Ovary (tissue), 9 donors: ENCODE results near the gene AGMO. TPM values are rescaled to one million over a fixed set of nuclear protein-coding genes. Genes with fewer than 3 reads are reported as not detected.

ENCODE experiments used
- DNase-seq, 5 donors: peaks; one replicate each; pipeline ENCODE4 v3.0.0-alpha.2; 2019 to 2020
- H3K27ac ChIP-seq, 2 donors: fragments of 200-600 bp; one replicate each; pipeline versions ENCODE4 v1.5.1 to v1.8.0; 2019 to 2022
- H3K27me3 ChIP-seq: fragments of 200-600 bp; one replicate; pipeline ENCODE4 v1.8.0; 2022
- H3K36me3 ChIP-seq: fragments of 200-600 bp; sonication (generic); one replicate; pipeline ENCODE4 v1.5.1; 2019
- H3K4me1 ChIP-seq: one replicate; pipeline ENCODE4 v1.8.1; 2013; ENCODE audit warnings: mild to moderate bottlenecking, moderate library complexity; ENCODE audit not compliant: insufficient read depth
- H3K4me3 ChIP-seq: fragments of 200-600 bp; sonication (generic); one replicate; pipeline ENCODE4 v1.5.1; 2017
- H3K9me3 ChIP-seq, 2 donors: fragments of 200-600 bp in 1 of 2; sonication (generic) in 1 of 2; one replicate each; pipeline versions ENCODE4 v1.5.1 to v1.8.1; 2013 to 2019; ENCODE audit warnings: mild to moderate bottlenecking in 1 of 2, moderate library complexity in 1 of 2
- EP300 ChIP-seq: sonication (generic); formaldehyde crosslinking; IDR thresholded peaks from one replicate; pipeline ENCODE4 v1.6.1; 2017; ENCODE audit warnings: antibody characterized with exemption
- POLR2A ChIP-seq: fragments of 450-650 bp; IDR thresholded peaks from one replicate; pipeline ENCODE4 v1.6.1; 2017; ENCODE audit warnings: antibody characterized with exemption, mild to moderate bottlenecking, moderate library complexity
- WGBS, 3 donors: extraction: QIAGEN DNeasy Blood & Tissue Kit in 1 of 3; methylation state at CpG; one replicate each; pipeline versions ENCODE4 v1.1.5 to v1.1.7; 2013 to 2017; 5-methylcytosine and 5-hydroxymethylcytosine counted together
- intact Hi-C, 4 donors: fragments of 100-400 bp; cut with DNase I; formaldehyde crosslinking; loops; one replicate each; pipeline versions ENCODE4 v1.11.0 to v1.15.1; 2022 to 2023
- polyA plus RNA-seq, 2 donors: library from polyadenylated mRNA; stranded (reverse); fragments of 200-250 nt in 1 of 2; fragments of 350-450 nt in 1 of 2; fragmentation: Illumina TruSeq in 1 of 2; extraction: RNeasy Lipid Tissue Mini Kit (QIAGEN cat#74804) in 1 of 2; gene quantifications; one replicate each; pipeline ENCODE4 v1.2.3, GENCODE V29; 2013 to 2014
- total RNA-seq, 7 donors: library from RNA; depleted of rRNA in 2 of 7; stranded (reverse); fragments of >200 nt in 2 of 7; fragmentation: NEBNext Ultra II Directional in 3 of 7; extraction: Animal tissue kit (Norgen Biotek cat#: 25700) in 3 of 7; gene quantifications; one replicate each; pipeline versions ENCODE4 v1.1.0 to v1.2.4, GENCODE V29; 2016 to 2023
- TF ChIP-seq, protein P1 (sequence below), 3 donors: fragments of 450-650 bp in 2 of 3; fragments of 200-600 bp in 1 of 3; IDR thresholded peaks; one replicate each; pipeline versions ENCODE4 v1.5.1 to v1.8.0; 2016 to 2022; ENCODE audit warnings: antibody characterized with exemption in 3 of 3, mild to moderate bottlenecking in 1 of 3
- donor health status: DM: no; HTN: no; CAD: no; lungs with moderate emphysema.
- donor health status: DM: no; HTN: no; CAD: no.
- donor health status: Bipolar disorder and iron deficiency.
- donor health status: DM: yes; HTN: yes; CAD: no.
- donor health status: DM: no; HTN: no; CAD: no.
- donor health status: DM: yes; HTN: yes; CAD: no.

The AGMO gene
- total and polyA plus RNA-seq, 9 donors = 0.15 to 0.44 (median 0.33) TPM; not detected in 4

DNA sequence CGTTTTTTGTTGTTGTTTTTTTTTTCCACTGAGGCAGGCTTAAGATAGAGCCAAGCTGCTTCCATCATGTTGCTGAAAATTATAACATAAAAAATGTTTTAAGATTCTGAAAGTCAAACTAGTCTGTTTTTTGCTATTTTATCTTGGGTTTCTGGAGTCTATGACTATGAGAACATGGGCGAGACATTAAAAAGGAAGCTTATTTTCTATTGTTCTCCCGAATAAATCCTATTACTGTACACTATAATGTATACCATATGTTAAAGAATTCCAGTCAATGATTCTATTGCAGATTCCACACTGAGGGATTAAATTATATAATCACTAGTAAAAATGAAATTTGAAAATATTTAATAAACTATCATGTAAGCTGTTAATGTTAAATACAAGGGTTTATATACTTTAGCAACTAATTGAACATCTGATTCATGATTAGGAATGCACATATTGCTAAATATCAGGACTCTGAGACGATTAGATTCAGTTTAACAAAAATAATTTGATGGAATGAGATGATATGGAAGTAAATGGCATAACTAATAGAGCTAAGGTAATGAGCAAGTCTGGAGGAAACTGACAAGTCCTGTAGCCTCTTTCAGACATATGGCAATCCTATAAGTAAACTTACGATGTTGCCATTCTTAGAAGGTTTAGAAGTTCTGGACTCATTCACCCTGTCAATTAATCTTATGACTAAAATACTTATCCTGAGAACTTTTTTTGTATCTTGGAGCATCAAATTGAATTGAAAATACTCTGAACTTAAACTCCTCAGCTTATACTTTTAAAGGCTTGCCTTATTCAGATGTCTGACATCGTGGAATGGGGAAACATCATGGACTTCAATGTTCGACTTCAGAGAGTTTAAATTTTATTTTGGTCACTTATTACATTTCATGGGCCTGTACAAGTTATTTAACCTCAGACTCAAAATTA, 364.5 kb downstream of the AGMO start:
- 50 to 65% (median 56%) methylated on average over 7 of the region's 7 CpGs for WGBS, 3 donors
- Histone ChIP-seq H3K9me3 (no peaks in the 10 kb centered on the region), H3K4me1 (no peaks in the 10 kb centered on the region), H3K4me3 (no peak overlapping the region), H3K27me3 (no peaks in the 10 kb centered on the region), H3K36me3 (no peaks in the 10 kb centered on the region), H3K27ac (no peak overlapping the region)
- intact Hi-C loops = no loop called here
- no peak for DNase-seq
- TF ChIP-seq EP300 (no peak), POLR2A (no peak)
- TF ChIP-seq, protein P1, sequence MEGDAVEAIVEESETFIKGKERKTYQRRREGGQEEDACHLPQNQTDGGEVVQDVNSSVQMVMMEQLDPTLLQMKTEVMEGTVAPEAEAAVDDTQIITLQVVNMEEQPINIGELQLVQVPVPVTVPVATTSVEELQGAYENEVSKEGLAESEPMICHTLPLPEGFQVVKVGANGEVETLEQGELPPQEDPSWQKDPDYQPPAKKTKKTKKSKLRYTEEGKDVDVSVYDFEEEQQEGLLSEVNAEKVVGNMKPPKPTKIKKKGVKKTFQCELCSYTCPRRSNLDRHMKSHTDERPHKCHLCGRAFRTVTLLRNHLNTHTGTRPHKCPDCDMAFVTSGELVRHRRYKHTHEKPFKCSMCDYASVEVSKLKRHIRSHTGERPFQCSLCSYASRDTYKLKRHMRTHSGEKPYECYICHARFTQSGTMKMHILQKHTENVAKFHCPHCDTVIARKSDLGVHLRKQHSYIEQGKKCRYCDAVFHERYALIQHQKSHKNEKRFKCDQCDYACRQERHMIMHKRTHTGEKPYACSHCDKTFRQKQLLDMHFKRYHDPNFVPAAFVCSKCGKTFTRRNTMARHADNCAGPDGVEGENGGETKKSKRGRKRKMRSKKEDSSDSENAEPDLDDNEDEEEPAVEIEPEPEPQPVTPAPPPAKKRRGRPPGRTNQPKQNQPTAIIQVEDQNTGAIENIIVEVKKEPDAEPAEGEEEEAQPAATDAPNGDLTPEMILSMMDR (IDR thresholded peaks at IDR 0.05) = no peak

DNA sequence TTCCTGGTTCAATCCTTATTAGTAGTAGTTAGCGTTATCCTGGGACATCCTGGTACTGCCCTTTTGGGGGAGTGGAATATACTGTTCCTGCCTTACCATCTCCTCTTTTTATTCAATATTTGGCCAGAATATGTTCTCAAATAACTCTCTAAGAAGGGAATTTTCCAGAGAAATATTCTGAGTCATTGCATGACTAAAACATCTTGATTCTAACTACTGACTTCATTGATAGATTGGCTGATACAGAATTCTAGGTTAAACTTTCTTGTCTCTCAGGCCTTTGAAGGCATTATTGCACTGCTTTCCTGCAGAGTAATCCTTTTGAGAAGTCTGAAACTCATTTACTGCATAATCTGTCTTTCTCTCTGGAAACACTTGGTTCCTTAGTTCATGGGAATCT, 383.8 kb downstream of the AGMO start:
- Histone ChIP-seq H3K36me3 (no peaks in the 10 kb centered on the region), H3K9me3 (no peaks in the 10 kb centered on the region), H3K27me3 (no peaks in the 10 kb centered on the region), H3K27ac (no peak overlapping the region), H3K4me3 (no peak overlapping the region), H3K4me1 (no peaks in the 10 kb centered on the region)
- TF ChIP-seq, protein P1 (IDR thresholded peaks at IDR 0.05) = no peak
- TF ChIP-seq POLR2A (no peak), EP300 (no peak)
- no peak for DNase-seq
- intact Hi-C loops = no loop called here
- WGBS, 3 donors = 91 to 96% (median 95%) methylated on average over 1 of the region's 1 CpG

DNA sequence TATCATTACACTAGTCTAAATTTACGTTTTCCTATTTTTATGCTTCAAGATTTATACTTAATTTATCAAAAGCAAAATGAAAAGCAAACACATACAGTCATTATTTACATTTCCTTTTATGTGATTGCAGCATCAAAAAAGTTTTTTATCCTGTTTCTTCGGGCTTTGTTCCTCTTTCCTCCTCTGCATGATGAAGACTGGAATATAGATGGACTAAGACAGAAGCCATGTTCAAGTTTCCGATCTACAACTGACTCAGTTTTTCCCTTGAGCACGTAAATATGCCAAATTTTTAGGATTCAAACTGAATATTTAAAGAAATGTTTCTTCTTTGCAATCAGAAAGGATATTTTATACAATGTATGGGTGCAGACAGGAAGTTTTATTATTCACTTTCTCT, 385.7 kb downstream of the AGMO start:
- no peak overlapping the region for H3K27ac ChIP-seq
- H3K36me3 ChIP-seq = no peaks in the 10 kb centered on the region
- DNase-seq = no peak
- intact Hi-C loops = no loop called here
- H3K4me3 ChIP-seq = no peak overlapping the region
- H3K4me1 ChIP-seq = no peaks in the 10 kb centered on the region
- WGBS, 3 donors = 47 to 77% (median 77%) methylated on average over 4 of the region's 4 CpGs
- H3K9me3 ChIP-seq = no peaks in the 10 kb centered on the region
- no peaks in the 10 kb centered on the region for H3K27me3 ChIP-seq
- TF ChIP-seq, protein P1 (IDR thresholded peaks at IDR 0.05) = no peak

DNA sequence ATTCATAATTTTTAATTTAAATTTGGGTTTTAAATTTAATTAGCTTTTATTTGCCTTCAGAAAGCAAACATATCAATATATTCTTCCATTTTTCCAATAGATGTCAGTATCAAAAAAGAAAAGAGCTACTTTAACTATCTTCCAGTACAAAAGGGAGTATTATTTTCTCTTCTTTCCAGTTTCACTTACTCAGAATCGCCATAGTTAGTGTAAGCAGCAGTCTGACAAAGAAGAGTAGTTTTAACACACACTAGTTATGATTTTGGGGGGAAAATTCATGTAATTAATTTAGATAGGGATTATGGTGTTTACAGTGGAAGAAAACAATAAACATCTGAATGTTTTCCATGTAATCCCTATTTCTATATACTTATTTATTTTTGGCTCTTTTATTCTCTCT, 386.7 kb downstream of the AGMO start:
- Histone ChIP-seq H3K27ac (no peak overlapping the region), H3K36me3 (no peaks in the 10 kb centered on the region), H3K4me3 (no peak overlapping the region), H3K9me3 (no peaks in the 10 kb centered on the region), H3K27me3 (no peaks in the 10 kb centered on the region), H3K4me1 (no peaks in the 10 kb centered on the region)
- DNase-seq = no peak
- no peak for TF ChIP-seq EP300
- intact Hi-C loops = no loop called here
- 4 to 20% (median 15%) methylated on average over 1 of the region's 1 CpG for WGBS, 3 donors

DNA sequence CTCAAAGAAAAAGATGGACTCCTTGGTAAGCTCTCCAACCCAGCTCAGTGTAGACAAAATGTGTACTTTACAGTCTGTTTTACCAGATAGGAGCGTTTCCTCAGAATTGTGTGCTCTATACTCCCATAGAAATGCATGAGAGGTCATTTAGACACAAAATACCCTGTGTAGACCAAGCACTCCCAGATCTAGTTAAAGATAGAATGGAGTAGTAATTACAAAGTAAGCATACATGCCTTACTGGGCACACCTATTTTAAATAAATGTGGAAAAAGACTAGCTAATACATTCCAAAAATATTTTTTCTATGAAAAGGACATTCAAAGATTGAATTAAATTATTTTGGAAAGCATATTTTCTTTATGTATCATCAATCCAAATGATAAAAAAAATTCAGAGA, 387.3 kb downstream of the AGMO start:
- Histone ChIP-seq H3K4me3 (no peak overlapping the region), H3K36me3 (no peaks in the 10 kb centered on the region), H3K9me3 (no peaks in the 10 kb centered on the region), H3K27ac (no peak overlapping the region), H3K4me1 (no peaks in the 10 kb centered on the region), H3K27me3 (no peaks in the 10 kb centered on the region)
- no peak for DNase-seq
- TF ChIP-seq EP300 (no peak), POLR2A (no peak)
- TF ChIP-seq, protein P1 (IDR thresholded peaks at IDR 0.05) = no peak
- 42 to 67% (median 59%) methylated on average over 1 of the region's 1 CpG for WGBS, 3 donors
- intact Hi-C loops = no loop called here
